ENCODE data around the gene NHERF2.

Gene NHERF2

DNA sequence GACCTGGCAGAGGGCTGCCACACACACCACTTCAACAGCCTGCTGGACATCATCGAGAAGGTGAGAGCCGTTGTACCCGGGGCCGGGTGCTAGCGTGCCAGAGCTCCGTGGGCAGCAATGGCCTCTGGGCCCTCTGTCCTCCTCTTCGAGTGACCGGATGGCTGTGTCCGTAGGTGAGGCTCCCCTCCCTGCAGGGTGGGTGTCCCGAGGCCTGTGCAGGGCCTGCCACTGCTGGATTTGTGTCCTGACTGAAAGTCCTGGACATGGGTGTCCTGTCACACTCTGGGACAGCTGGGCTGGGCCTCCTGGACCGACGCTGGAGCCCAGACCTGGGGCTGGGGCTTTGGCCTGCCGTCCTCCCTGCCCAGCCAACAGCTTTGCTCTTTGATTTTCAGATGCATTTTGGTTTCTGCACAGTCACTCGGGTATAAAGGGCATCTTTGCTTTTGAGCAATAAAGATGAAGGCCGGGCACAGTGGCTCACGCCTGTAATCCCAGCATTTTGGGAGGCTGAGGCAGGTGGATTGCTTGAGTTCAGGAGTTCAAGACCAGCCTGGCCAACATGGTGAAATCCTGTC lies 37.8 kb downstream of the NHERF2 start:
- no peak for DNase-seq

DNA sequence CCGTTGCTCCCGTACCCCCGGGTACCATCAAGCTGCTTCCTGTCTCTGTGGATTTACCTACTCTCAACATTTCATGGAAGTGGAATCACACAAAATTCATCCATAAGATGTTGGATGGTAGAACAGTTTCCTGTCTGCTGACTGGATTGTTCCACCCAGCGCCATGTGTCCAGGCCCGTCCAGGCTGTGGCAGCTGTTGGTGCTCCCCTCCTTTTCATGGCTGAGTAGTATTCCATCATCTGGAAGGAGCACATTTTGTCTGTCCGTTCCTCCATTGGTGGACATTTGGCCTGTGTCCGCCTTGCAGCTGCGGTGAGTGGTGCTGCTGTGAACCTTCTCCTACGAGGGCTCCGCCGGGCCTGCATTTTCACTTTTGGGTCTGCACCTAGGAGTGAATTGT lies 39.4 kb downstream of the NHERF2 start:
- DNase-seq = no peak

DNA sequence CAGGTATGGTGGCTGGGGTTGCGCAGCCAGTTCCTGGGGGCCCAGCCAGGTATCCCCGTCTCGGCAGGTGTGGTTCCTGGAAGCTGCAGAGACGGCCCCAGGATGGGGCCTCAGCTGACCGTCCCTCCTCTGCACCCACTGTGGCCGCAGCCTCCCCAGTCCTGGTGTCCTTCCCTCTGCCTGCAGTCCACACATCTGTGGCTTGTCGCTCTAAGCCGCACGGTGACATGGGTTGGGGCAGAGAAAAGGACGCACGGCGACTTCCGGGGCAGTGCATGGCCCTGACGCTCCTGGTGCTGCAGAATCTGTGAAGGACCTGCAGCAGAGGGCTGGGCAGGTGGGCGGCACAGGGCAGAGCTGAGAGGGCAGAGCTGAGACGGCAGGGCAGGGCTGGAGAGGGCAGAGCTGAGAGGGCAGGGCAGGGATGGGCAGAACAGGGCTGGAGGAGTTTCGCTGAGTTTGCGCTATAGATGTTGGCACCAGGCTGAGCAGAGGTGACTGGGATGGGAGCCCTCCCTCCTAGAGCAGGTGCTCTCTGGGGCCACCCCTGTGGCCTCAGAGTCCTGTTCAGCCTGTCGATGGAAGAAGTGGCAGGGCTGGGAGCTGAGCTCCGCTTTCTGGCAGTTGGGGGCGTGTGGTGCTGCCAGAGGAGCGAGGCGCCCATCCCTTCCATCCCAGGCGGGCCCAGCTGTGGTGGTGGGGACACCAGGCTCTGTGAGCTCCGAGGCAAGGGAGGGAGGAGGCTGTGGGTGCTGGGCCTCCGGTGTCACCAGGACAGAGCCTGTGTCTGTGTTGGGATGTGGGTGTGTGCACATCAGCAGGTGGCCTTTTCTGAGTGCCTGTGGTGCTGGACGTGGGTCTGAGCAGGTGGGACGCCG lies 44.1 kb downstream of the NHERF2 start:
- DNase-seq = no peak

DNA sequence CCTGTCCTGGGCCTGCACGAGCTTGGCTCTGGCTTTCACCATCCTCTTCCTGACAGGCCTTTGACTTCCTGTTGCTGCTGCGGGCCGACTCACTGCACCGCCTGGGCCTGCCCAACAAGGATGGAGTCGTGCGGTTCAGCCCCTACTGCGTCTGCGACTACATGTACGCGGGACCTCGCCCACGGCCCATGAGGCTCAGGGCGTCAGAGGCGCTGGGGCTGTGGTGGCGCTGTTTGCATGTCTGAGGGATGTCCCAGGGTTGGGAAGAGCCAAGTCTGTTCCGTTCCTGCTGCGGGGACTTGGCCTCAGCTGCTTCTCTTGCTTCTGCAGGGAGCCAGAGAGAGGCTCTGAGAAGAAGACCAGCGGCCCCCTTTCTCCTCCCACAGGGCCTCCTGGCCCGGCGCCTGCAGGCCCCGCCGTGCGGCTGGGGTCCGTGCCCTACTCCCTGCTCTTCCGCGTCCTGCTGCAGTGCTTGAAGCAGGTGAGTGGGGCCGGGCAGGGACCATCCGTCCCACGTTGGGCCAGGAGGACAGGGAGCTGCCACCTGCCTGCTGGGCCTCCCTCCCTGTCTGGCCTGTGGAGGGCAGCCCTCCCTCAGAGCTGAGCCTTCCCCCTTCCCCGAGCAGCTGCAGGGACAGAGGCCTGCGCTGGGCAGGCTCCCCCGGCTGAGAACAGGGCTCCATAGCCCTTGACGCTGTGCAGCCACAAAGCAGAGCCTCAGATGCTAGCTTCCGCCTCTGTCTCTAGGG lies 44.9 kb downstream of the NHERF2 start:
- DNase-seq = no peak

DNA sequence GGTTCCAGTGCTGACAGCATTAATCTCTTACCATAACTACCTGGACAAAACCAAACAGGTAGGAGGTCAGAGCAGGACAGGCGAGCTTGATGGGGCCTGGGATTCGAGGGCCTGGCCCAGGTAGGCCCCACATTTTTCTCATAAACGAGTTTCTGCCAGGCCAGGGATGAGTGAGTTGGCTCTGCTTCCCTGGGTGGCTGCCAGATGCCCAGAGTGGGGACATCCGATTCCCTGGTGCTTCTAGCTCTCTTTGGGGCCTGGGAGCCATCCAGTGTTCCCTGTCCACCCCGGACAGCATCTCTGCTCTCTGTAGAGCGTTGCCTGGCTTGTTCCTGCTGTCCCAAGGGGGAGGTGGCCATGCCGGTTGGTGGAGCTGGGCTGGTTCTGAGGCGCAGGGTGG lies 46.2 kb downstream of the NHERF2 start:
- no peak for DNase-seq

DNA sequence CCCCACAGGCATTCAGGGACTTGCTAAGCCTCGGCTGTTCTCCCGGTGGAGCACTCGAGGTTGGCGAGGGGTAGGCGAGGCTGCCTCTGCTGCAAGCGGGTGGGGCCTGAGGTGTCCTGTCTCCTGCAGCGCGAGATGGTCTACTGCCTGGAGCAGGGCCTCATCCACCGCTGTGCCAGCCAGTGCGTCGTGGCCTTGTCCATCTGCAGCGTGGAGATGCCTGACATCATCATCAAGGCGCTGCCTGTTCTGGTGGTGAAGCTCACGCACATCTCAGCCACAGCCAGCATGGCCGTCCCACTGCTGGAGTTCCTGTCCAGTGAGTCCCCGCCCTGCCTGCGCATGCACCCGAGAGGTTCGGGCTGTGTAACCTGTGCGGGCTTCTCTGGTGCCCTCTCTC lies 47.4 kb downstream of the NHERF2 start:
- no peak for DNase-seq

DNA sequence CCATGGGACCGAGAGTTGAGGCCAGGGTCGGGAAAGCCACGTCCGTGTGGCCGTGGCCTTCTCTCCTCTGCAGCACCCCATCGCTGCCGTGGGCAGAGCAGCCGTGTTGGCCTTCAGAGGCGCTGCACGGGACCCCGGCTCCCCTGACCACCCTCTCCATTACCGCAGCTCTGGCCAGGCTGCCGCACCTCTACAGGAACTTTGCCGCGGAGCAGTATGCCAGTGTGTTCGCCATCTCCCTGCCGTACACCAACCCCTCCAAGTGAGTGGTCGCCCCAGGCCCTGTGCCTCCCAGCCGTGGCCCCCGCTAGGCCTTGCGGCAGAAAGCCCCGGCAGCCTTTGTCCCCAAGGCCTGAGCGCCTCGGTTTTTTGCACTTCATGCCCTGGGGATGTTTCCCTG lies 48.9 kb downstream of the NHERF2 start:
- DNase-seq = no peak

DNA sequence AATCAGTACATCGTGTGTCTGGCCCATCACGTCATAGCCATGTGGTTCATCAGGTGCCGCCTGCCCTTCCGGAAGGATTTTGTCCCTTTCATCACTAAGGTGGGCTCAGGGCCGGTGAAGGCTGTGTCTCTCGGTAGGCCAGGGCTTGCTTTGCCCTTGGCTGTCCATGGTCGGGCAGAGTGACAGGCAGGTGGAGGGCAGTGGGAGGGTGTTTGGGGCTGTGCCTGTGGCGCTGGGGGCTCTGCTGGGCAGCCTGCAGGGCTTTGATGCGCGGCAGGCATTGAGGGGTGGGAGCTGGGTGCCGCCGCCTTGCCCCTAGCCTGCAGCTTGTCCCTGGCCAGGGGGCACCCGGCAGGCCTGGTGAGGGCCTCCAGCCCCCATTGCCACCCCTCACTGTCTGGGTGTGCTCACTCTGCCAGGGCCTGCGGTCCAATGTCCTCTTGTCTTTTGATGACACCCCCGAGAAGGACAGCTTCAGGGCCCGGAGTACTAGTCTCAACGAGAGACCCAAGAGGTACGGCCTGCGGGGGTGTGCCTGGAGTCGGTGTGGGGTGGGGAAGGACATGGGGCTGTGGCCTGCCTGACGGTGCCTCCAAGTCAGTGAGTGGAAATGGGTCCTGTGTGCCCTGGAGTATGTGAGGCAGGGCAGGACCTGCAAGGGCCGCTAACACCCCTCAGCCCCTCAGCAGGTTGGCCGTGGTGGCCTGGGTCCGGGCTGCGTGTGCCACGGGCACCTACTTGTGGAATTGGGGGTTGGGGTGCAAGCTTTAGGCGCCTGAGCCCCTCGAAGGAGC lies 49.6 kb downstream of the NHERF2 start:
- DNase-seq = no peak

DNA sequence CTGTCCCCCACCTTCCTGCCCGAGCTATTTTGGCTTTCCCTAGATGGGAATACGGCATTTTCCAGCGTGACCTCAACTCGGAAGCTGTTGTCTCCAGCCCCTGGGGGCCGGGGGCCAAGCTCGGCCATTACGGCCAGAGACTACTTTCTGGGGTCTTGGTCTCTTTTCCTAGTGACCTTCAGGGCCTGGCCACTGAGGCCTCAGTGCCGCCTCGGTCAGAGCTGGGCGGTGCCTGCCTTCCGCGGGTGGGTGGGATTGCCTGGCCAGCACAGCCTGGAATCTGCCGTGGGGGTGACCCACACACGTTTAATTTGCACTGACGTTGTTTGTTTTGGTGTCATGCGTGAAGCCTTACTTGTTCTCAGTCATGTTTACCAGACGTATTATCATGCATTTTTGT lies 50.3 kb downstream of the NHERF2 start:
- DNase-seq = no peak

DNA sequence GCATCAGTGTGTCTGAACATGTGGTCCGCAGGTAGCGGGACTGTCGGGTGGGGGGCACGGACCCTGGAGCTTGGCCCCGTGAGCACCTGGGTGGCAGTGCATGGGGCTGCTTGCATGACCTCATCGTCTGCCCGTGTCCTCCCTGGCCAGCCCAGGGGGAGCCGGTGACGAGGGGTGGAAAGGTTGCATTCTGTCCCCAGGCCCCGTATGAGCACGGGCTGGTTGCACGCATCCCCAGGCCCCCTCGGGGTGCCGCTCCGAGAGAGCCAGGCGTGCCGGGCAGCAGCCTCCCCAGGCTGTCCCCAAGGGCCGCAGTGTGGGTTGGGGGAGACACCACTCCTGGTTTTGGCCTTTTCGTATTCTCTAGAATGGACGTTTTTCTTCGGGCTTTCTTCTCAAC lies 51.0 kb downstream of the NHERF2 start:
- no peak for DNase-seq

DNA sequence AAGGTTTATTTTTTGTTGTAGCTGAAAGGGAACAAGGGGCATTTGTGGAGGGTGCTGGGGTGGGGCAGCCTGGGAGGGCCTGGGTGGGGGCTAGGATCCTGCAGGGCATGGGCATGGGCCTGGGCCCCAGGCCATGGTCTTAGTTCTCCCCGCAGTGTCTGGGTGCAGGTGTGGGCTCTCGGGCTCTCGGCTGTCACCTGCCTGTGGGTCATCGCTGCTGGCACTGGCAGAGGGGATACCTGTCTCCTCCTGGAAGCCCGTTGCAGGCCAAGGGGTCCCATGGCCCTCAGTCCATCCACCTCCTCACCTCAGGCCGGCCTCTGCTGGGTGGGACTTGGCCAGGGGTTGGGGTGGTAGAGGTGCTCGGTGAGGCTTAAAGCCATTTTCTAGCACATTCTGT lies 51.4 kb downstream of the NHERF2 start:
- no peak for DNase-seq

DNA sequence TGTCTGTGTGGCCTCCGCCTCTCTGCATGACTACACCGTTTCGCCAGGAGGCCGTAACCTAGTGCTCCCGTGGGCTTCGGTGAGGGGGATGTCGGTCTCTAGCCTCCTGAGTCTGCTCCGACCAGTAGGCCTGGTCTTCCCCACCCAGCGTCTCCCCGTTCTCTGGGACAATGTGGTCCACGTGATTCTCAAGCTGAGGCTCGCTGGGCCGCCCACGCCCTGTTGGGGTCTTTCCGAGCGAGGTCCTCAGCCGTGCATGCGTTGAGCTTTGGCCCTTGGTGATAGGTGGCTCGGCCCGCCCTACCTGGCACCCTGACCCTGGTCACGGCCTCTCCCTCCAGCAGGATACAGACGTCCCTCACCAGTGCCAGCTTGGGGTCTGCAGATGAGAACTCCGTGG lies 52.0 kb downstream of the NHERF2 start:
- no peak for DNase-seq

DNA sequence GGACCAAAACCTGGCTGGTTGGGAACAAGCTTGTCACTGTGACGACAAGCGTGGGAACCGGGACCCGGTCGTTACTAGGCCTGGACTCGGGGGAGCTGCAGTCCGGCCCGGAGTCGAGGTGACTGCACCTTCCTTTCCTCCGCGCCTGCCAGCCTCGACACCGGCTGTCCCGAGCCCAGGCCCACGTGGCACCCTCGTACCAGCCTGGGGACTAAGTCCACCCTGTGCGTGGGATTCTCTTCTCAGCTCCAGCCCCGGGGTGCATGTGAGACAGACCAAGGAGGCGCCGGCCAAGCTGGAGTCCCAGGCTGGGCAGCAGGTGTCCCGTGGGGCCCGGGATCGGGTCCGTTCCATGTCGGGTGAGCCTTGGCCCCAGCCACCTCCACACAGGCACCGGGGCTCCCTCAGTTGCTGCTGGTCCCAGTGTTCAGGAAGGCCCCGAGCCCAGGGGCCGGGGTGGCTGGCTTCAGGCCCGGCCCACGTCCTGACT lies 52.7 kb downstream of the NHERF2 start:
- DNase-seq = no peak

DNA sequence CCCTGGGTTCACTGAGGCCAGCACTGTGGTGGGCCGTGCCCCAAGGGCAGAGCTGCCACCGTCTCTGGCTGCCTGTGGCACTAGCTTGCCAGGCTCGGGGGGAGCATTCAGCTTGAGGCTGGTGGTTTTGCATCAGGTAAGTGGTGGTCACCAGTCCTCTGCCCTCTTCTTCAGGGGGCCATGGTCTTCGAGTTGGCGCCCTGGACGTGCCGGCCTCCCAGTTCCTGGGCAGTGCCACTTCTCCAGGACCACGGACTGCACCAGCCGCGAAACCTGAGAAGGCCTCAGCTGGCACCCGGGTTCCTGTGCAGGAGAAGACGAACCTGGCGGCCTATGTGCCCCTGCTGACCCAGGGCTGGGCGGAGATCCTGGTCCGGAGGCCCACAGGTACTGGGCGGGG lies 53.3 kb downstream of the NHERF2 start:
- DNase-seq = no peak

DNA sequence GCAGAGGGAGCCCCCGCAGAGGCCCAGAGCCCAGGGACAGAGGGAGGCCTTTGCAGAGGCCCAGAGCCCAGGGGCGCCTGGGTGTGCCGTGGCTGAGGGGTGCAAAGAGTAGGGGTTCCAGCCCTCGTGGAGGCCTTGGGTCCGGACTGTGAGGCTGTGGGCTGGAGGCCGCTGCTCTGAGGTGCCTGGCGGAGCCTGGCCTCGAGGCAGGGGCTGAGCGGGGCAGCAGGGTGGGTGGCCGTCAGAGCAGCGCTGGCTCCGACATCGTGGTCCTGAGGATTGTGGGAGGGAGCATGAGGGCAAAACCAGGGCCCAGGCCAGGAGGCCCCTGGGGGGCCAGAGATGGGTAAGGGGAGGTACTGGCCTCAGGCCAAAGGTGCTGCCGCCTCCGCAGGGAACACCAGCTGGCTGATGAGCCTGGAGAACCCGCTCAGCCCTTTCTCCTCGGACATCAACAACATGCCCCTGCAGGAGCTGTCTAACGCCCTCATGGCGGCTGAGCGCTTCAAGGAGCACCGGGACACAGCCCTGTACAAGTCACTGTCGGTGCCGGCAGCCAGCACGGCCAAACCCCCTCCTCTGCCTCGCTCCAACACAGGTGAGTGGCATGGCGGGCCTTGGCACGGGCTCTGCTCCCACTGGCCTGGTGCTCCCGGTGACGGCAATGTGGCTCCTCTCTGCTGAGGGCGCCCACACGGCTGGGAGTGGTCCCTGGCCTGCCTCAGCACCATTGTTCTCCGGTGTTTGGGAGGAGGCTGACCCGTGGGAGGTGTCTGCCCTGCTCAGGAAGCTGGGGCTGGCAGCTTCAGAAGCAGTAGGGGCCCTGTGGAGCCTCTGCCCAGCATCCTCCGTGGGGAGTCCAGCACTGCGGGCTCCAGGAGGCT lies 54.7 kb downstream of the NHERF2 start:
- no peak for DNase-seq

DNA sequence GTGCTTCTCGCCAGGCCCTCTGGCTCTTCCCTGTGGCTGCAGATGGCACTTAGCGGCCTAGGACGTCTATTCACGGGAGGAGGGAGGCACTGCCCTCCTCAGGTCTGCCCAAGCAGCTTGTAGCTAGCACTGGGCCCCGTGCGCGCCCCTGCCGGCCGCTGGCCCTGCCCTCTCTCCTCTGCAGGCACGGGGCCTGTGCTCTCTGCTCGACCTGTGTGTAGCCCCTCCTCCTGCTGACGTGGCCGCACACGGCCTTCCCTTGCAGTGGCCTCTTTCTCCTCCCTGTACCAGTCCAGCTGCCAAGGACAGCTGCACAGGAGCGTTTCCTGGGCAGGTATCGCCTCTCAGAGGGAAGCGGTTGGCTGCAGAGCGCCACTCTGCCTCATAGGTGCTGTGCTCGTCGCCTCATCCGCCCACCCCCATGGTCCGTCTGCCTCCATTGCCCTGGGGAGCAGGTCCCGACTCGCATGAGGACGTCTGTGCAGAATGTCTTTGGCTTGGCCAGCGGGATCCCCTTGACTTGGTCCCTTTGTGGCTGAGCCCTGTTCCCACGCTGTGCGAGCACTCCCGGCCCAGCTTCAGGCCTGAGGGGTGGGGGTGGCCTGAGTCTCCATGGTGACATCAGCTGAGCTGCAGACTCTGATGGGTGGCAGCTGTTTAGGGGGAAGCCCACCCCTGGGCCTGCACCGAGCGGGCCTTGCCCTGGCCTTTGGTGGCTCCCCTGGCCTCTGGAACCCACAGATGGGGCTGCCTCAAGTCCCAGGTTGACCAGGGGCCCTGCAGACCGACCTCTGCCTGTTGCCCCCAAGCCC lies 55.7 kb downstream of the NHERF2 start:
- no peak for DNase-seq

DNA sequence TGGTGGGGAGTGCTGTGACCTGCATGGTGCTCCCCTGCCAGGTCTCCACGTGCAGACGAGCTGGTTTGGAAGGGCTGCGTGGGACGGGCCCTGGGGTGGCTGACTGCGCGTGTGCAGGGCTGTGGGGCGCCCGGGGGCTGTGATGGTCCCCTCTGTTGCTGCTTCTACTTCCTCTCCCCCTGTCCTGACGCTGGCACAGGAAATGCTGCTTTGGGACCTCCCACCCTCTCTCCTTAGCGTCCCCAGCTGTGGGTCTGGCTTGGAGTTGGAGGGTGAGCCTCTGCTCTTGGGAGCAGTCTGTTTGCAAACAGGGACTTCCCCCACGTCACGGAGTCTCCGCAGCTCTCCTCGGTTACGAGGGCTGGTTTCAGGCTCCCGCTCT lies 56.3 kb downstream of the NHERF2 start:
- DNase-seq = no peak

DNA sequence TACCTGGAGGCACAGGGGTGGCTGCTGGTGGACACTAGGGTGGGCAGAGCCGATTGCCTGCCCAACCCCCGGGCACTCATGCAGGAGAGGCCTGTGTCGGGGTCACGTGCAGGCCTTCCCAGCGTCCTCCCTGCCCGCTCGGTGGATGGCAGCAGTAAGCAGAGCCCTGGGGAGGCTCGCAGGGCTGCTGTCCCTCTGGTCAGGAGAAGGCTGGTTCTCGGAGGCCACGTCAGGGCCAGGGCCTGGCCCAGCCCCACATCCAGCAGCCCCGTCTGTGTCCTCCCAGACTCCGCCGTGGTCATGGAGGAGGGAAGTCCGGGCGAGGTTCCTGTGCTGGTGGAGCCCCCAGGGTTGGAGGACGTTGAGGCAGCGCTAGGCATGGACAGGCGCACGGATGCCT lies 56.7 kb downstream of the NHERF2 start:
- DNase-seq = no peak

DNA sequence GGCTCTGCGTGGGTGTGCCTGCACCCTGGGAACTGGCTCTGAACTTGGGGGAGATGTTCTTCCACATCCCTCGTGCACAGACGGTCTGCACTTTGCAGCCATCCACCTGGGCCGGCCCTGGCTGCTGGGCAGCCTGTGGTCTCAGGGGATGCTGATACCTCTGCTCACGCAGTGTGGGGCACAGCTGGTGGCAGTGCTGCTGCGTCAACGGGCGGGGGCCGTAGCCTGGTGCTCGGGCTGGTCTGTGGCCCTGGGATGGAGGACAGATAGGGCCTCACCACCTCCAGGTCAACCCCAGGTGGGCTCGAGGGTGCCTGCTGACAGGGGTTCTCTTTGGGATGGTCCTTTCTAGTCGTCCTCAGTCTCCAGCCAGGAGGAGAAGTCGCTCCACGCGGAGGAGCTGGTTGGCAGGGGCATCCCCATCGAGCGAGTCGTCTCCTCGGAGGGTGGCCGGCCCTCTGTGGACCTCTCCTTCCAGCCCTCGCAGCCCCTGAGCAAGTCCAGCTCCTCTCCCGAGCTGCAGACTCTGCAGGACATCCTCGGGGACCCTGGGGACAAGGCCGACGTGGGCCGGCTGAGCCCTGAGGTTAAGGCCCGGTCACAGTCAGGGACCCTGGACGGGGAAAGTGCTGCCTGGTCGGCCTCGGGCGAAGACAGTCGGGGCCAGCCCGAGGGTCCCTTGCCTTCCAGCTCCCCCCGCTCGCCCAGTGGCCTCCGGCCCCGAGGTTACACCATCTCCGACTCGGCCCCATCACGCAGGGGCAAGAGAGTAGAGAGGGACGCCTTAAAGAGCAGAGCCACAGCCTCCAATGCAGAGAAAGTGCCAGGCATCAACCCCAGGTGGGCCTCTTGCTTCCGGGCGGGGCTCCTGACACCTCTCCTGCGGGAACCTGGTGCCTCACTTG lies 57.4 kb downstream of the NHERF2 start:
- no peak for DNase-seq

Data from stimulated activated CD4-positive, alpha-beta T cell treated with anti-CD3 and anti-CD28 coated beads, Interleukin-1b, Interleukin-23, amount 100 ng/mL, for 48 hours (primary cell).